Bone marrow (tissue), 2 donors: ENCODE data around the gene RABL3.
"Not testable (repeated sequence)": the region's sequence is repeated elsewhere in the genome, so short reads cannot be mapped to it uniquely, and the experiment has no call there.

Experiments used
- DNase-seq, 2 donors: peaks; one replicate each; lab custom pipeline; 2025; lab: John Stamatoyannopoulos, UW

RABL3 gene

DNA sequence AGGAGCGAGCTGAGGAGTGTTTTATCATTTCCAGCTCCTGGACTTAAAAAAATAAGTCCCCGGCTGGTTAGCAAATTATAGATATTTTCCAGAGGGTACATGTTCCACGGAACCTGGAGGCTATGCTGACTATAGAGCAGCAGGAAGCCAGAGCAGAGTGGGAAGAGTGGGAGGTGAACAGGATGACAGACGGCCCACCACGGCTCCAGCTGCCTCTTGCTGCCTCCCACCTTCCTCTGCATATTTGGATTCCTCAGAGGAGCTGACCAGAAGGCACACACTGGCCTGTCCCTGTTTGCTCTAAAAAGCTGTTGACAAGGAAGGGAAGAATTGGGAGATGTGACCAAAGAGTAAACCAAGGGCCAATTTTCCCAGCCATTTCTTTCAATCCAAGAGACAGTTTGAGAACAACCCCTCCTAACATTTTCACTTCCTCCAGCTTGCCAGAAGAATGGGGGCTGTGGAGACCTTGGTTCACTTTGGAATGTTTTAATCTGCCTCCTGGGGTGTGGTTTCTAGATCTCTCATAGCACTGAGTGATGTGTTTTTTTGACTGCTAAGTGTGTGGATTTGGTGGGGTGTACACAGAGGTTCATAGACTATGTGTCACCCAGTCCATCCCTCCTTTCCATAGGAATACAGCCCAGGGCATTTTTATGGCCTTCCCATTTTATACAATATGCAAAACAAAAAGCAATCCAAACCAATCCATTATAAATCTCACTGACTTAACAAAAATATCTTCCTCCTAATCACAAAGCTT, 97.1 kb downstream of the RABL3 start:
- DNase-seq = peak in 1 of 2 donors; percentile 34

DNA sequence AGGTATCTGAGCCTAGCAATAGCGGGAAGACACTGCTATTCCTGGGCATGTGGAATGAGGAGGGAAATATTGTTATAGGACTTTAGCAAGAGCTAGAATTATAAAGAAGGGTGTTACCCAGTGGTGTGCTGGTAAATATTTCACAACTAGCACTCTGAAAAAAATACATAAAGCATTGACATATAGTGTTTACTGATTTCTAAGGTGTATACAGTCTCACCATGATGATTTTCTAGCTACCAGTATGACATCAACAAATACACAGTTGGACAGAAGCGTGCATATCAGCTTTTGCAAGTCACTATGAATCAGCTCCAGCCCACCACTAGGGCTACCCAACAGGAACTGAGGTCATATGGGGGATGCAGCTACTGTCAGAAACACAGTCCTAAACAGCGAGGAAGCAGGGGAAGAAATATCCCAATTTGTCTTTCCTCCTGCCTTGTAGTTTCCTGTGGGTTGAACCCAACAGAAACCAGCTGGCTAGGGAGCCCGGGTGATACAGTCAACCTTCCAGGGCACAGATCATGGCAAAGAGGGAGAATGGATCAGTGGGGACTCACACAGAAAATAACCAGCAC, 99.9 kb downstream of the RABL3 start:
- DNase-seq = peak; percentile 5 to 96

DNA sequence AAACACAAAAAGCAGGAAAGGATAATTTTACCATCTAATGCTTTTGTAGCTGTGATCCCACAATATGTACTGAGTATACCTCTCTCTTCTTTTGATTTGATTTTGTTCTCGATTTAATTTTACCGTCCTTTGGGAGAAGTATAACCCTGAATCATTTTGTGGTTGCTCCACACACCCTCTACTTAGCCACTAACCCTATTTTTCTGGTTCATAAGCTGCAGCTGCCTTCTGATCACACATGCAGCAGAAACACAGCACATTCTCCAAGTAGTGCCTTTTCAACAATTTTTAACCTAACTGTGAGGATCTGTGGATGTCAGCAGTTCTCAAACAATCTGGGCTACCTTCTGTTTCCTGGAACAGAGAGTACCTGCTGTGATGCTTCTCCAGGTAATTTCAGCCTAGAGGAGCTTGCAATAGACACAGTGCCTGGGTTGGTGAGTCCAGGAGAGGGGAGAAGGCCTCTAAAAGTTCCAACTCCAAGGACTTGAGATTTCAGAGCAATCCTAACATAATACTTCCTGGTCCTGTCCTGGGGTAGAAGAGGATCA, 100.5 kb downstream of the RABL3 start:
- no peak for DNase-seq

DNA sequence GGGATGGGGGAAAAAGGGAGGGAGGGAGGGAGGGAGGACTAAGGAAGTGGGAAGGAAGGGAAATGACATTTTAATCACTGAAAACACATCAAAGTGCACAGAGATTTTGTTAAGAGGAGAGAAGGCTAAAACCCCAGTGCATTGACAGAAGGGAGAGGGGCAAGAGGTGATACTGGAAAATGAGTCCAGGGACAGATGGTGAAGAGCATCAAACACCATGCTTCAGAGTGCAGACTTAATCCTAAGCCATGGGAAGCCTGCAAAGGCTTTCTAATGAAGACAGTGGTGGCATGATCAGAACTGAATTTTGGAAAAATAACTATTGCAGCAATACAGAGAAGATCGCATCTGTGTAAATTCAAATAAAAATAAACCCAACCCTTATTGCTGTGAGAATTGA, 102.1 kb downstream of the RABL3 start:
- DNase-seq = no peak

DNA sequence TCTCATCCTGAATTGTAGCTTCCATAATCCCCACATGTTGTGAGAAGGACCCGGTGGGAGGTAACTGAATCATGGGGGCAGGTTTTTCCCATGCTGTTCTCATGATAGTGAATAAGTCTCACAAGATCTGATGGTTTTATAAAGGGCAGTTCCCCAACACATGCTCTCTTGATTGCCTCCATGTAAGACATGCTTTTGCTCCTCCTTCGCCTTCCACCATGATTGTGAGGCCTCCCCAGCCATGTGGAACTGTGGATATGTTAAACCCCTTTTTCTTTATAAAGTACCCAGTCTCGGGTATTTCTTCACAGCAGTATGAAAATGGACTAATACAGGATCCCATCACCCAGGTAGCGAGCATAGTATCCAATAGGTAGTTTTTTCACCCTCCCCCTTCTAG, 103.5 kb downstream of the RABL3 start:
- not testable (repeated sequence) for DNase-seq

DNA sequence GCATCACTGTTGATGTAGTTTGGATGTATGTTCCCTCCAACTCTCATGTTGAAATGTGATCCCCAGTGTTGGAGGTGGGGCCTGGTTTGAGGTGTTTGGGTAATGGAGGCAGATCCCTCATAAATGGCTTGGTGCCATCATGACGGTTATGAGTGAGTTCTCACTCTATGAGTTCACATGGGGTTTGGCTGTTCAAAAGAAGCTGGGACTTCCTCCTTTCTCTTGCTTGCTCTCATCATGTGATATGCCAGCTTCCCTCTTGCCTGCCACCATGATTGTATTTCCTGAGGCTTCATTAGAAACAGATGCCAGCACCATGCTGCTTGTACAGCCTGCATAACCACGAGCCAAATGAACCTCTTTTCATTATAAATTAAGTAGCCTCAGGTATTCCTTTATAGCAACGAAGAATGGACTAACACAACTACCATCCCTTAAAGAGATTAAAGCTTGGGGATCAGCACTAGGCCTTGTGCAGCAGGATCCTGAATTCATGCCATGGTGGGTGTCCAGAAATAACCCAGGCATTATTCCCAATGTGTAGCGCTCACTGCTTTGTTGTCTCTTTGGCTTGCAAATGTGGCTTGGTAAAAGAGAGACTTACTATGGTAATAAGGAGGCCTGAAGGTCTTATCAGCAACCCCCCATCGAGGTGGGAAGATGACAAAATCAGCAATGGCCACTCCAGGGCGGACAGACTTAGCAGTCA, 104.3 kb downstream of the RABL3 start:
- DNase-seq = no peak

DNA sequence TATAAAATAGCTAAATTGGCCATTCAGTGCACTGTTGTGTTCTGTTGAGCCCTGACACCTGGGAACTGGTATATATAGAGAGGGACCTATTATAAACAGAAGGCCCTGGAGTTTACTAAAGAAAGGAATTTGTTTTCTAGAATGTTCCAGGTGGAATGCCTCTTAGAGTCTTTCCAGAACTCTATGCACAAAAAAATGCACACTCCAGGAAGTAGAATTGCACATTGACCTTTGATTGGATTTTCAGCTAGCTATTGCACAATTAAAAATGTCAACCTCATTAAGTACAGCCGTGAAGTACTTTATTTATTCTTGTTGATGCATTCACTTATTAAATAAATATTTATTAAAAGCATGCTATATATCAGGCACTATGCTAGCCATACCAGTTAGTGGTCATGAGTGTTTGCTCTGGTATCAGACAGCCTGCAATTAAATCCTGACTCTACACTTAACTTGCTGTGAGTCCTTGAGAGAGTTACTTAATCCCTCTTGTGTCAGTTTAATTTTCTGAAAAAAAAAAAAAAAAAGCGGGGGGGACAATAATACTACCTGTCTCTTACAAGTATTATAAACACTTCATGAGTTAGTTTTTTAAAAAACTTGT, 105.4 kb downstream of the RABL3 start:
- DNase-seq = no peak
